Spinal cord (tissue), 10 donors: ENCODE results near the gene NAGS. TPM values are rescaled to one million over a fixed set of nuclear protein-coding genes. Genes with fewer than 3 reads are reported as not detected.

Experiments used
- DNase-seq, 6 donors: peaks; one replicate each; pipeline versions ENCODE4 v3.0.0 to v3.0.0-alpha.2; 2013 to 2015; ENCODE audit warnings: low spot score in 6 of 6, low read depth in 4 of 6
- H3K27ac ChIP-seq: one replicate; pipeline ENCODE4 v1.5.1; 2013; ENCODE audit warnings: low read depth, low read length, control low read depth
- H3K27me3 ChIP-seq: one replicate; pipeline ENCODE4 v1.6.1; 2013; ENCODE audit warnings: low read length; ENCODE audit not compliant: control insufficient read depth, insufficient read depth
- H3K36me3 ChIP-seq: one replicate; pipeline ENCODE4 v1.6.1; 2013; ENCODE audit warnings: low read length; ENCODE audit not compliant: control insufficient read depth, insufficient read depth
- H3K4me1 ChIP-seq: one replicate; pipeline ENCODE4 v1.6.1; 2013; ENCODE audit warnings: low read length; ENCODE audit not compliant: control insufficient read depth, insufficient read depth
- H3K4me3 ChIP-seq: one replicate; pipeline ENCODE4 v1.5.1; 2013; ENCODE audit warnings: low read depth, low read length, control low read depth
- H3K9me3 ChIP-seq: one replicate; pipeline ENCODE4 v1.6.1; 2013; ENCODE audit warnings: low read length; ENCODE audit not compliant: control insufficient read depth, insufficient read depth
- WGBS: methylation state at CpG from one replicate; pipeline ENCODE4 v1.1.5; 2013; ENCODE audit warnings: missing lambda C conversion rate; ENCODE audit not compliant: insufficient coverage; 5-methylcytosine and 5-hydroxymethylcytosine counted together
- polyA plus RNA-seq, 2 donors: library from polyadenylated mRNA; unstranded; fragments of 120-200 nt; gene quantifications; one replicate each; pipeline ENCODE4 v1.2.1, GENCODE V29; 2013; ENCODE audit not compliant: insufficient read length in 2 of 2
- total RNA-seq, 2 donors: library from RNA; depleted of rRNA in 1 of 2; stranded (reverse); fragments of 120-200 nt in 1 of 2; fragments of >200 nt in 1 of 2; gene quantifications; one replicate each; pipeline versions ENCODE4 v1.2.3 to v1.2.4, GENCODE V29; 2013 to 2014
- donor health status: healthy.

Gene NAGS
- total and polyA plus RNA-seq, 4 donors: 1.4 to 3.5 (median 1.8) TPM

DNA sequence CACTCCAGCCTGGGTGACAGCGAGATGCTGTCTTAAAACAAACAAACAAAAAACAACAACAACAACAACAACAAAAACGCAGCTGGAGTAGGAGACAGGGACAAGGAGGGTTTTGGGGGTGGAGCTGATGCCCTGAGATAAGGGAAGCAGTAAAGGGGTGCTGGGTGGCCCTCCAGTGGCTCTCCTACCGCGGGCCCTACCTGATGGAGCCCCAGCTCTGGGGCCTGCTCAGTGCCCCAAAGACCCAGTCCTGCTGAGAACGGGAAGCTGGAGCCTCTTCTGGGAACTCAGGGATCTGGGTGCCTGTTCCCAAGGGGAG is 21.3 kb upstream of the NAGS start:
- no peaks in the 10 kb centered on the region for H3K9me3 ChIP-seq
- H3K4me1 ChIP-seq: peaks cover 17% of the 10 kb centered on the region
- H3K27ac ChIP-seq: no peak overlapping the region
- H3K27me3 ChIP-seq: peaks cover 25% of the 10 kb centered on the region
- H3K4me3 ChIP-seq: peak overlapping the region; percentile 29
- no peaks in the 10 kb centered on the region for H3K36me3 ChIP-seq
- no peak for DNase-seq
- WGBS: 6% methylated on average over 3 of the region's 5 CpGs

DNA sequence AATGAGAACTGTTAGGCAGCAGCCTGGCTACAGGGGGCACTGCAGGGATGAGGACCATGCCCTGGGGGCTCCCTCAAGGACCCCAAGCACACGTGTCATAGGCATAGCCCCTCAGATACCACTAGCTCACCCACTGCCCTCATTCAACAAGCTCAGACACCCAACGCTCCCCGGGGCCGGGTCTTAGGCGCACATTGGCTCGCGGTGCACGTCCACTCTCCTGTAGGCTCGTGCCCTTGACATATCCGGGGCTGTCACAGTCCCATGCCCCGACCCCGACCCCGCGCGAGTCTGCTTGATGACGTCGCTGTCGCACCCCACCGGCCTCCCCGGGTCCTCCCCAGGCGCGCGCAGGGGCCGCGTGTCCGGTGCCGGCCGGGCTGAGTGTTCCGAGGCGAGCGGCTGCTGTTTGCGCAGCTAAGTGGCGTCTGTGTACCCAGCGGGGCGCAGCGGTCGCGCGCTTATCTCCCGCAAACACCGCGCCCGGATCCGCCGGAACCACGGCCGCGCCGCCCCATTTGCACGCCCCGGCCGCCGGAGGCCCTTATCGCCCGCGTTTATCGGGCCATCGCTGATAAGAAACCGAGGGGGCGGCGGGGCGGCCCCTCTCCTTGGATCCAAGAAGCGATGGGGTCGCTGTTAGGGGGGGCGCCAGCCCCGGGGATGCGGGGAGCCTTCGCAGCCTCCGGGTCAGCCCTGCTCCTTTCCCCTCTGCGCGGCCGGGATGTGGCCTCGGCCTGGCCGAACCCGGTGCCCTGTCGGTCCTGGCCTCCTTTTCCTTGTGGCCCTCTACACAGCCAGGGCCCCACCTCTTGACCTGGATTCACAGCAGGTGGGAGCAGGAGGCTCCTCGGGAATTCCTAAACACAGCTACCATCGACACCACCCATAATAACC is 20.7 kb upstream of the NAGS start:
- WGBS: 2% methylated on average over 78 of the region's 78 CpGs
- peaks cover 17% of the 10 kb centered on the region for H3K4me1 ChIP-seq
- peak overlapping the region; percentile 29 for H3K4me3 ChIP-seq
- peaks cover 25% of the 10 kb centered on the region for H3K27me3 ChIP-seq
- H3K9me3 ChIP-seq: no peaks in the 10 kb centered on the region
- no peak overlapping the region for H3K27ac ChIP-seq
- H3K36me3 ChIP-seq: no peaks in the 10 kb centered on the region
- DNase-seq: peak in 2 of 6 donors; percentile 43 to 65

DNA sequence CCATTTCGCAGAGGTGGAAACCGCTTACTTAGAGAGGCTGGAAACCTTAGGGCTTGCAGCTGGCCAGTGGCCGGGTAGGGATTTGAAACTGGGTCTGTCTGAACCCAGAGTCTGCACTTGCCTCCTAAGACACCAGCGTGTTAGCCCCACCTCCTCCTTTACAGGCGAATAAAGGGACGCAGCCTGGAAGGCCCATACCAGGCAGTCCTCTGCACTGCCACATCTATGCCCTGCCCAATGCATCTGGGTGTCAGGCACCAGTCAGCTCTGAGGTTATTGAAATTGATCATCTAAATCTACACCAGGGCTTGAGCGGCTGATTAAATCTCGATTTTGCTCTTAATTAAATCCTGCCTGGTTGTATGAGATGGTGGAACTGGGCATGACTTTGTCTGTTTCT is 19.9 kb upstream of the NAGS start:
- H3K4me1 ChIP-seq: peaks cover 17% of the 10 kb centered on the region
- no peak overlapping the region for H3K27ac ChIP-seq
- H3K9me3 ChIP-seq: no peaks in the 10 kb centered on the region
- peak in 1 of 6 donors; percentile 35 for DNase-seq
- peaks cover 25% of the 10 kb centered on the region for H3K27me3 ChIP-seq
- no peaks in the 10 kb centered on the region for H3K36me3 ChIP-seq
- 71% methylated on average over 3 of the region's 8 CpGs for WGBS
- H3K4me3 ChIP-seq: no peak overlapping the region

DNA sequence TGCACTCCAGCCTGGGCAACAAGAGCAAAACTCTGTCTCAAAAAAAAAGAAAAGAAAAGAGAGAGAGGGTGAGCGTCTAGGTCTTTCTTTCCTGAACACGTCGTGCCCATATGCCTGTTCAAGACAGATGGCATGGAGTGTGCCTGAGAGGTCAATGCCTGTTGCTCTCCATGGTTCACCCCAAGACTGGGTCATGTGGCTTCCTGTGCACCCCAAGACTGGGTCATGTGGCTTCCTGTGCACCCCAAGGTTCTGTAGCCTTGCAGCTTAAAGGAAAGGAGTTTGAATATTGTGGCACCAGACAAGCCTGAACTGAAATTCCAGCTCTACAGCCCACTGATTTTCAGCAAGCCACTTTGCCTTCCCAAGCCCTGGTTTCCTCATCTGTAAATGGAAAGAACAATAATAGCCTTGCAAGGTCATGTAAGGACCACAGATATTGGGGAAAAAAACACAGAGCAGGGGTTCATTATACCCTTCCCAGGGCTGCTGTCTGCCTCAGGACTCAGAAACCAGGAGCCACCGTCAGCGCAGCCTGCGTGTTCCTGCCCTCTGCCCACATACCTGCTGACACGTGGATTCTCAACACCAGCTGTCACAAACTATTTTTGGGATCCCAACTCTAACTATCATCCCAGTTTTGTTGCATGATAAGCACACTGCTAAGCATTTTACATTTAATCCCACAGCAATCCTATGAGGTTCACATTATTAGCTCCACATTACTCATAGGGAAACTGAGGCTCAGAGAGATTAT is 18.0 kb upstream of the NAGS start:
- WGBS: 90% methylated on average over 7 of the region's 7 CpGs
- no peaks in the 10 kb centered on the region for H3K9me3 ChIP-seq
- peaks cover 25% of the 10 kb centered on the region for H3K27me3 ChIP-seq
- DNase-seq: no peak
- no peak overlapping the region for H3K27ac ChIP-seq
- no peaks in the 10 kb centered on the region for H3K36me3 ChIP-seq
- no peak overlapping the region for H3K4me3 ChIP-seq
- H3K4me1 ChIP-seq: peaks cover 17% of the 10 kb centered on the region

DNA sequence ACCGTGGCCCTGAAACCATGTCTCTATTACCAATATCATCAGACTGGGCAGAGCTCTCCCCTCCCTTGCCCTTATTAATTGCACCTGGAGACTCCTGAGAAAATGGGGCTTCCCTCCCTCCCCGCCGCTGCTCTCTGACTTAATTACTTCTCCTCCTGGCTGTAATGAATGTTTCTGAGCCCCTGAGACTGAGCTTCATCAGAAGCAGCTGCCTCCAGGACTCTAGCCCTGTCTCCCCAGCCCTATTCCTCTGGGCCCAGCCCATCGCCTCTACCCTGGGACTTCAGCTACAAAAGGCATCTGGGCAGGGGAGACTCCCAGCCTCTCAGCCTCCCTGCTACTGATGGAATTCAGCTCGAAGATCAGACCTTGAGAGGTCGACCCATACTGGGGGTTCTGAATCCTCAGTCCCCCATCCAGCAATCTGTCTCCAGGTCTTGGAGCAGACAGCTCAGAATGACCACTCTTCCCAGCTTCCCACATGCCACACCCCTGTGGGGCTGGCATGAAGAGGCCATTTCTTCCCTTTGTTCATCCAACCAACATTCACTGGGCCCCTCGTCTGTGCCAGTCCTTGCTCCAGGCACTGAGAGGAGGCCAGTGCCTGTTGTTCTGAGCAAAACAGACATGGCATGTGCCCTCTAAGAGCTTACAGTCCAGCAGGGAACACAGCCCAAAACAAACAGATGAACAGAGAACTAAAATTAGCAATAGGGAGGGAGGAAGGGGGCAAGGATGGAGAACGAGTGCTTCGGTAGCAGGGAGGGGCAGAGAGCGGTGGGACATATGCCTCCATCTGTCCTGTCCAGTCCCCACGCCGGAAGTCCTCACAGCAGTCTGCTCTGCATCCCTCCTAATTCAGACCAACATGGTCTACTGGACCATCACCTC is 17.0 kb upstream of the NAGS start:
- Histone ChIP-seq H3K27me3 (peaks cover 21% of the 10 kb centered on the region), H3K9me3 (no peaks in the 10 kb centered on the region), H3K36me3 (no peaks in the 10 kb centered on the region), H3K4me3 (no peak overlapping the region), H3K27ac (no peak overlapping the region), H3K4me1 (peaks cover 17% of the 10 kb centered on the region)
- 61% methylated on average over 8 of the region's 12 CpGs for WGBS
- peak in 1 of 6 donors; percentile 17 for DNase-seq

DNA sequence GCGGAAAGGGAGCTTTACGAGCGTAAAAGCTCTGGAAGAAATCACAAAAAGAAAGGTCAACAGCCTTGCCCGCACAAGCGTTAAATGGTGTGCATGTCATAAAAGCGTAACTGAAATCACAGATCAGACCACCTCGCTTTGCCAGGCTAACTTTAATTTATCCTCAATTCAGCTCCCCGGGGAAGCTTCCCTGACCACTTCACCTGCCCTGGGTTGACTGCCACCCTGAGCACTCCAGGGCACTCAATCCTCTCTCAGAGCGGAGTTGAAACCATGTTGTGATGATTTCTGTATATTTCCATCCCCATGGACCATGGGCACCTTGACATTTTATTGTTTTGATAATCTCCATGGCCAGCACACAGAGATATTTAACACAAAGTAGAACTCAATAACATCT is 16.1 kb upstream of the NAGS start:
- no peak for DNase-seq
- WGBS: 74% methylated on average over 7 of the region's 9 CpGs
- Histone ChIP-seq H3K36me3 (no peaks in the 10 kb centered on the region), H3K27me3 (peaks cover 15% of the 10 kb centered on the region), H3K27ac (no peak overlapping the region), H3K4me3 (no peak overlapping the region), H3K4me1 (peaks cover 14% of the 10 kb centered on the region), H3K9me3 (no peaks in the 10 kb centered on the region)

DNA sequence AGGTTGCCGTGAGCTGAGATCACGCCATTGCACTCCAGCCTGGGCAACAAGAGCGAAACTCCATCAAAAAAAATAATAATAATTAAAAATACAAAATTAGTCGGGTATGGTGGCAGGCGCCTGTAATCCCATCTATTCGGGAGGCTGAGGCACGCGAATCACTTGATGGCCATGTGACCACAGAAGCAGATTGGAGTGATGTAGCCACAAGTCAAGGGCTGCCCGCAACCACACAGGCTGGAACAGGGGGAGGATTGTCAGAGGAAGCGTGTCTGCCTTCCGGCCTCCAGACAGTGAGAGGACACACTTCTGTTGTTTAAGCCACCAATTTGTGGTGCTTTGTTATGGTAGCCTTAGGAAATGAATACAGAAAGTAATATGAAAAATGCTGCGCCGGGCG is 11.8 kb upstream of the NAGS start:
- no peaks in the 10 kb centered on the region for H3K36me3 ChIP-seq
- no peak overlapping the region for H3K27ac ChIP-seq
- DNase-seq: no peak
- H3K27me3 ChIP-seq: peaks cover 22% of the 10 kb centered on the region
- H3K4me1 ChIP-seq: peaks cover 11% of the 10 kb centered on the region
- H3K9me3 ChIP-seq: no peaks in the 10 kb centered on the region
- WGBS: 90% methylated on average over 7 of the region's 14 CpGs
- H3K4me3 ChIP-seq: no peak overlapping the region

DNA sequence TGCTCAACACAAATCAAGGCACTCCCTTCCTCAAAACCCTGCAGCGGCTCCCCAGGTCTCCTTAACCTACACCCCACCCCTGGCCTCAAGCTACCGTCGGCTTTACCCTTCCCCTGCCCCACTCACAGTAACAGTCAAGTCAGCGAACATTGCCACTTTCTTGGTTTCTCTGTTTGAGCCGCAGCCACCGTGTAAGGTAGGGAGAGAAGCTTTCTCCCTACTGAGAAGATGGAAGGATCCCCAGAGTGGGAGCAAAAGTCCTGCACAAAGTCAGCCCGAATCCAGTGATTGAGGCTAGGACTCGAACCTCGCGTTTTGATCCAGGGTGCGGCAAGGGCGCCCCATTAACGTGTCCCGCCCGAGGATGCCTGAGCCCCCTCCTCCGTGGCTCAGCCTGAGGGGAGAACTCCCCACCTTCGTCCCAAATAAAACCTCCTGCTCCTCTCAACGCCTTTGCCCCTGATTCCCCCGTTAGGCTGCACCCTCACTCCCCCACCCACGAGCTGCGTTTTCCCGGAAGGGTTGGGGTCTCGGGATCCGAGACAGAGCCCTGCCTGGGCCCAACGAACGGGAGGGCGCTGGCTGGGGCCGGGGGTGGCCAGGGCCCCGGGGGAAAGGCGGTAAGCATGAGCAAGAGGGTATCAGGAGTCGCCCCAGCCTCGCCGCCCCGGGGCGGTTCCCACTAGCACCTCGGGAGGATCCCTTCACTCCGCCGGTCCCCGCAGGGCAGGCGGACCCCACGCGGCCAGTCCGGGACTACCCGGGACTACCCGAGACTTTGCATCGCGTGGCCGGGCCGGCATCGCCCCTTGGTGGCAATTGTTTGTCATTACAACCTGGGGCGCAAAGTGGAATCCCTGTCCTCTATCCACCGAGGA is 9.9 kb upstream of the NAGS start:
- peak in 2 of 6 donors; percentile 70 to 80 for DNase-seq
- H3K4me1 ChIP-seq: peaks cover 11% of the 10 kb centered on the region
- no peaks in the 10 kb centered on the region for H3K36me3 ChIP-seq
- peaks cover 22% of the 10 kb centered on the region for H3K27me3 ChIP-seq
- WGBS: 6% methylated on average over 44 of the region's 52 CpGs
- no peak overlapping the region for H3K27ac ChIP-seq
- H3K4me3 ChIP-seq: peak overlapping the region; percentile 41
- H3K9me3 ChIP-seq: no peaks in the 10 kb centered on the region

DNA sequence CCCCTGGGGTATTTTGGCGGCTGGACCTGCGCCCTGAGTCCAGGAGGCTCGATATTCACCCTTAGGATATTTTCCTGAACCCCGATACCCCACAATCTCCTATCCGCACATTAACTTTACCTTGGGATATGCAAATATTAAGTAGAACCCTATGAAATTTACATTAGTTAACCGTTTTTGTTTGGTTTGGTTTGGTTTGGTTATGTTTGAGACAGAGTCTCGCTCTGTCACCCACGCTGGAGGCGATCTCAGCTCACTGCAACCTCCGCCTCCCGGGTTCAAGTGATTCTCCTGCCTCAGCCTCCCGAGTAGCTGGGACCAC is 9.3 kb upstream of the NAGS start:
- Histone ChIP-seq H3K9me3 (no peaks in the 10 kb centered on the region), H3K27ac (no peak overlapping the region), H3K4me1 (peaks cover 11% of the 10 kb centered on the region), H3K4me3 (no peak overlapping the region), H3K36me3 (no peaks in the 10 kb centered on the region), H3K27me3 (peaks cover 22% of the 10 kb centered on the region)
- DNase-seq: no peak
- 39% methylated on average over 3 of the region's 12 CpGs for WGBS
